H54 (cell line): ENCODE measurements around the gene TRPV6.

Experiments used
- DNase-seq: peaks from one replicate; pipeline ENCODE4 v3.0.0; 2011; ENCODE audit warnings: low spot score, mixed read lengths; ENCODE audit not compliant: insufficient read length
- FAIRE-seq: peaks from 3 replicates; lab custom pipeline; 2011; peaks lifted over from hg19 to GRCh38; lab: Jason Lieb, UNC
- POLR2A ChIP-seq: IDR thresholded peaks from 2 replicates; pipeline ENCODE4 v1.6.1; 2011; ENCODE audit warnings: low read depth, mild to moderate bottlenecking, low read length

The TRPV6 gene

DNA sequence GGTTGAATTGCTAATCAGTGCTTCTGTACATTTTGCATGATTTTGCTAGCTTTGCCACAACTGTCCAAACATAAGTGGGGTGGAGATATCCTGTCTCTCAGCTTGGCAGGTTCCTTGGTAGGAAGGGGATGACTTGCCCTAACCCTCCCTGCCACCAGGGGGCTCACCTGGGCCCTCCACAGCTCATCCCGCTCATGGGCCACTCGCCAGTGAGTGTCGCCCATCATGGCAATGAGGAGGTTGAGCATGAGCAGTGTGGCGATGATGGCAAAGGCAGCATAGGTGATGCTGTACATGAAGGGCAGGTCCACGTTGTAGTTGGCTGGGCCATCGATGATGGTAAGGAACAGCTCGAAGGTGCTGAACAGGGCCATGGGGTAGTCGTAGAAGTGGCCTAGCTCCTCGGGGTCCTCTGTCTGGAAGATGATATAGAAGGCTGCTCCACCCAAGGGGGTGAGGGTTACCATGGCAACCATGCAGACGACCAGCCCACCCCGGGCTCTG lies 12.2 kb downstream of the TRPV6 start:
- no peak for TF ChIP-seq POLR2A
- DNase-seq, result peak; percentile 19
- no peak for FAIRE-seq

DNA sequence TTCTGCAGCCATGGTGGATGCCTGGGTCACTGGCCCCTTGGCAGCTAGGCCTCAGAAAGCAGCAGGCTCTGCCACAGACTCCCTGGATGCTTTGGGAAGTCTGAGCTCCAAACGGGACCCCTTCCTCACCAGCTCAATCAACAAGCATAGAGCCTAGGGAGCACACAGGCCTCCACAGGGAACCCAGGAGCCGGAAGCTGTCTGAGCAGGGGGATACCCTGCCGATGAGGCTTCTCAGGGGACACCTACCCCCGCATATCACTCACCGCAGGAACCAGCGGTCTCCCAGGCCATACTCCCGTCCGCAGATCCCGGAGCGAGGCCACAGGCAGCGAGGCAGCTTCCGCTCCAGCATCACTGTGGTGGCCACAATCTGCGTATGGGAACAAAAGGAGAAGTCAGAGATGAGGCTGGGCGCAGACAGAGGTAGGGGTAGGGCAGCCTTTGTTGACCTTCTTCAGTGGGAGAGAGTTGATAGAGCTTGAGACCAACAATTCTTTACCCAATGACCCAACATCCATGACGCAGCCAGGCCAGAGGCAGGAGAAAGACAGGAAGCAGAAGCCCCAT lies 13.4 kb downstream of the TRPV6 start:
- FAIRE-seq (no peak), DNase-seq (no peak)
- no peak for TF ChIP-seq POLR2A

DNA sequence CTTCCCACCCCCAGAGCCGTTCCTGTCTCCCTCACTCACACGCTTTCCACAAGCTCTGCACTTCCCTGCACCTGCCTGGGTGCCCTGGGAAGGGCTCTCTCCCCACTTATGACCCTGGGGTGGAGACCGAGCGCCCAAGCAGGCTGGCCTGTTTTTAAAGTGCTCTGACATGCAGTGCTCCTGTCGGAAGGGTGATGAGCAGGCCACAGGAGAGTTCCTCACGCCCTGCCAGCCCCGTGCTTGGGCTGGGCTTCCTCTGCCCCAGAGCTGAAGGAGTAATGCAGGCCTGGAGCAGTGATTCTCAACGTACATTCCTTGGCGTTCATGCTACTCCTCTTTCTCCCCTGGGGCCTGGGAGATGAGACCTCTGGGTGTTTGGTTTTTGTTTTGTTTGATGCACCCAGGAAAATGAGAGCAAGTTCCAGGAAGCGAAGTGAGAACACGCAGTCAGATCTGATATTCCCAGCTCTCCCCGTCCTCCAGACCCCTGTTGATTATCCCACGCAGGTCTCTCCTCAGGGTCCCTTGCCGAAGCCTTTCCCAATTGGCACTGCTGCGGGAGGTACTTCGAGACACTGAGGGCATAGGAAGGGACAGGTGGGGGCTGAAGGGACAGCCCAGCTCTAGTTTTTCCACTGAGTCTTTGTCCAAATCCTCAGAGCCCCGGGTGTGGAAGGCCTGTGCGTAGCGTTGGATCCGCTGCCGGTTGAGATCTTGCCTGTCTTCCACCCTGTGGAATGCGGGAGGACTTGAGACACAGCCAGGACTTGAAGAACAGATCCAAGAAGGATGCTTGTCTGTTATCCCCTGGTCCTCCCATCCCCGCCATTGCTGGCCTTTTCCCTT lies 14.1 kb downstream of the TRPV6 start:
- DNase-seq, result no peak
- FAIRE-seq, result no peak
- TF ChIP-seq POLR2A, result no peak

DNA sequence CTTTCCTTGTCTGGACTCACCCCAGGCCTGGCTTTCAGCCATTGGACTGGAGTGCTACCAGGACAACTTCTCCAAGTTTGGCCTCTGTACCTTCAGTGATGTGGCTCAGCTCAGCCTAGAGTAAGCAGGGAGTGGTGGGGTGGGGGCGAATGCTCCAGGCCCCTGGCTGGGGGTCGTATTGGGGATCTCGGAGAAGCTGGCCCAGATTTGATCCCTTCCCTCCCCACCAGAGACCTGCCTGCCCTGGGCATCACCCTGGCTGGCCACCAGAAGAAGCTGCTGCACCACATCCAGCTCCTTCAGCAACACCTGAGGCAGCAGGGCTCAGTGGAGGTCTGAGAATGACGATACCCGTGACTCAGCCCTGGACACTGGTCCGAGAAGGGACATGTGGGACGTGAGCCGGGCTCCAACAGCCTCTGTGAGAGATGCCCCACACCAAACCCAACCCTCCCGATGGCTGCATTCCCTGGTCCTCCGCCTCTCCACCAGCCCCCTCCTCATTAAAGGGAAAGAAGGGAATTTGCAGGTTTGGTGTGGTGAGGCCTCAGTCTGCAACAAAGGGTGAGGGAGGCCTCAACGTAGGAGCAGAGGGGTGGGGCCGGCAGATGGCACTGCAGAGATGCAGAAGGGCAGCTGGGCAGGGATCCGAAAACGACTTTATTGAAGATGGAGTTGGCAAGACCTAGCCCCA lies 14.8 kb downstream of the TRPV6 start:
- no peak for DNase-seq
- TF ChIP-seq POLR2A, result no peak
- no peak for FAIRE-seq

DNA sequence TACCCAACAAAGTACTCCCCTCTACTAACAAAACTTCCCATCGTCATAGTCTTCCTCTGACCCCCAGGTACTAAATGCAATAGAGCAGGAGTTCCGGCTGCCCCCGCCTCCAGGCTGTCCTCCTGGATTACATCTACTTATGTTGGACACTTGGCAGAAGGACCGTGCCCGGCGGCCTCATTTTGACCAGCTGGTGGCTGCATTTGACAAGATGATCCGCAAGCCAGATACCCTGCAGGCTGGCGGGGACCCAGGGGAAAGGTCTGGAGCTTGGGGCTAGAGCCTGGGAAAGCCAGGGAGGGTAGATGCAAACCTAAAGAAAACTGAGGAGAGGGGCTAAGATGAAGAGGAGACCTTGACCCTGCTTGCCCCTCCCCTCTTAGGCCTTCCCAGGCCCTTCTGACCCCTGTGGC lies 15.4 kb downstream of the TRPV6 start:
- FAIRE-seq (no peak), DNase-seq (no peak)
- TF ChIP-seq POLR2A, result no peak

DNA sequence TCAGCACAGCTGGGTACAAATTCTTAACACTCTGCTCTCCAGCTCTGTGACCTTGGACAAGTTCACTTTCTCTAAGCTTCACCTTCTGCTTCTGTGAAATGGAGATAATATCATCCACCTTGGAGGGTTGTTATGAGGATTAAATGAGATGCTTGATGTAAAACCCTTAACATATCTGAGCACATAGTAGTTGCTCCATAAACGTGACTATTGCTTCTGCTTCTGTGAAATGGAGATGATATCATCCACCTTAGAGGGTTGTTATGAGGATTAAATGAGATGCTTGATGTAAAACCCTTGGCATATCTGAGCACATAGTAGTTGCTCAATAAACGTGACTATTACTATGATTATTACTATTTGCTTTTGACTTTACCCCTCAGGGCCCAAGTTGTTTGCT lies 16.1 kb downstream of the TRPV6 start:
- no peak for FAIRE-seq
- TF ChIP-seq POLR2A, result no peak
- DNase-seq, result no peak

DNA sequence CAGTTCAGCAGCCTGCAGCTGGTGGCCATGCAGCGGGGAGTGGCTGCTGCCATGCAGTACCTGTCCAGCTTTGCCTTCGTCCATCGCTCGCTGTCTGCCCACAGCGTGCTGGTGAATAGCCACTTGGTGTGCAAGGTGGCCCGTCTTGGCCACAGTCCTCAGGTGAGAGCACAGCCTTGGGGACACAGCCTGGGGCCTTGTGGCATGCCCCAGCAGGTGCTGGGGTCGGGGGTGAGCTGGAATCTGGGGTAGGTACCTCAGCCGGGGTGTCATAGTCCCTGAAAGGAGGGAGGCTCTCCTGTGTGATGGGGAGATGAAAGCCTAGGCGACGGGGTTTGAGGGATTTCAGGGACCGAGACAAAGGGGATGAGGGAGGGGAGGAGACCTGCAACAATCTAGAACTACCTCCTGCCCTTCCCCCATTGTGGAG lies 16.5 kb downstream of the TRPV6 start:
- DNase-seq, result no peak
- no peak for FAIRE-seq
- no peak for TF ChIP-seq POLR2A

DNA sequence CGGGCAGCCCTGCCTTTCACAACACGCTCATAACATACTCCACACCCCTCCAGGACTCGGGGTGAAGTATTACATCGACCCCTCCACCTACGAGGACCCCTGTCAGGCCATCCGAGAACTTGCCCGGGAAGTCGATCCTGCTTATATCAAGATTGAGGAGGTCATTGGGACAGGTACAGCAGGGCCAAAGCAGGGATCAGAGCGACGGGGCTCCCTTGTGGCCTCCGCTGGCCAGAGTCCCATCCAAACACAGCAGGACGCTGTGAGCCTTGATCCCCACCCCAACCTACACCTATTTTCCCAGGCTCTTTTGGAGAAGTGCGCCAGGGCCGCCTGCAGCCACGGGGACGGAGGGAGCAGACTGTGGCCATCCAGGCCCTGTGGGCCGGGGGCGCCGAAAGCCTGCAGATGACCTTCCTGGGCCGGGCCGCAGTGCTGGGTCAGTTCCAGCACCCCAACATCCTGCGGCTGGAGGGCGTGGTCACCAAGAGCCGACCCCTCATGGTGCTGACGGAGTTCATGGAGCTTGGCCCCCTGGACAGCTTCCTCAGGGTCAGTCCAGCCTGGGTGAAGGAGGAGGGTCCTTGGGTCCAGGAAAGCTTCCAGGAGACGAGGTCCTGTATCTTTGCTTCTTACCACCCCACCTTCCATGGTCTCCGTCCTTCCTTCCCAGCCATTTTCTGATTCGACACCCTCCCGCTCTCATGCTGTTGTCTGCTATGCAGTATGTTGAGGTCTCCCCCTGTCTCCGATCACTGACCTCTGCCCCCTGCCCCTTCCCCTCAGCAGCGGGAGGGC lies 17.2 kb downstream of the TRPV6 start:
- no peak for FAIRE-seq
- no peak for TF ChIP-seq POLR2A

DNA sequence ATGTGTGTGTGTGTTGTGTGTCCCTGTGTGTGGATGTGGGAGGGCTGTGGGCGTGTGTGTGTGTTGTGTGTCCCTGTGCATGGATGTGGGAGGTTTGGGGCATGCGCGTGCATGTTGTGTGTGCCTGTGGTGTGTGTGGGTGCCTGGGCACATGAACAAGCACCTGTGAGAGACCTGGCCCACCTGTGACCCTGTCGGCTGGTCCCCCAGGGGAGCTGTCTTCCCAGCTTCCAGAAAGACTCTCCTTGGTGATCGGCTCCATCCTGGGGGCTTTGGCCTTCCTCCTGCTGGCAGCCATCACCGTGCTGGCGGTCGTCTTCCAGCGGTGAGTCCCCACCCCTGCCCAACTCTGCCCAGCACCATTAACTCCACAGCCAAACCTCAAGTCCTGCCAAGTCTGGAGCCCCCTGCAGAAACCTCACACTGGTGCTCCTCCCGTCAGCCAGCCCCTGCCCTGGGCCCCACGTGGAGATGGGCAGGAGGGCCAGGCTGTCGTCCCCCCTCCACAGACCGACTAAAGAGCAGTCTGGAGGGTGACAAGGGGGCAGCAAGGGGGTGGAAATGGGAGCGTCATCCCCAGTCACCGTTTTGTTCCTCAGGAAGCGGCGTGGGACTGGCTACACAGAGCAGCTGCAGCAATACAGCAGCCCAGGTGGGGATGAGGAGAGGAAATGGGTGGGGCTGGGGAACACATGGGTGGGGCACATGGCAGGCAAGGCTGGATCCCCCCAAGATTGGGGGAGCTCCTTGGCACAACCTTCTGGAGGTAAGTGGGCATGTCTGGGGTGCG lies 18.0 kb downstream of the TRPV6 start:
- FAIRE-seq (no peak), DNase-seq (no peak)
- no peak for TF ChIP-seq POLR2A

More for the DNA sequence above, 17.2 kb downstream of the TRPV6 start:
- DNase-seq, result no peak

DNA sequence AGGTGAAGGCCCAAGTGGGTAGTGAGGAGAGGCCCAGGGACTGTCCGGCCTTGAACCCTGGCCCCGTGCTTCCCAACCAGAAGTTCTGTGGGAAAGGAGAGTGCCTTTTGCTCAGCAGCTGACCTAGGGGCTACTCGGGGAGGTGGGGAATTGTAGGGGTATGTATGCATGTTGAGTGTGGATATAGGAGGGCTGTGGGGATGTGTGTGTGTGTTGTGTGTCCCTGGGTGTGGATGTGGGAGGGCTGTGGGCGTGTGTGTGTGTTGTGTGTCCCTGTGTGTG lies 18.5 kb downstream of the TRPV6 start:
- FAIRE-seq (no peak), DNase-seq (no peak)
- TF ChIP-seq POLR2A, result no peak

DNA sequence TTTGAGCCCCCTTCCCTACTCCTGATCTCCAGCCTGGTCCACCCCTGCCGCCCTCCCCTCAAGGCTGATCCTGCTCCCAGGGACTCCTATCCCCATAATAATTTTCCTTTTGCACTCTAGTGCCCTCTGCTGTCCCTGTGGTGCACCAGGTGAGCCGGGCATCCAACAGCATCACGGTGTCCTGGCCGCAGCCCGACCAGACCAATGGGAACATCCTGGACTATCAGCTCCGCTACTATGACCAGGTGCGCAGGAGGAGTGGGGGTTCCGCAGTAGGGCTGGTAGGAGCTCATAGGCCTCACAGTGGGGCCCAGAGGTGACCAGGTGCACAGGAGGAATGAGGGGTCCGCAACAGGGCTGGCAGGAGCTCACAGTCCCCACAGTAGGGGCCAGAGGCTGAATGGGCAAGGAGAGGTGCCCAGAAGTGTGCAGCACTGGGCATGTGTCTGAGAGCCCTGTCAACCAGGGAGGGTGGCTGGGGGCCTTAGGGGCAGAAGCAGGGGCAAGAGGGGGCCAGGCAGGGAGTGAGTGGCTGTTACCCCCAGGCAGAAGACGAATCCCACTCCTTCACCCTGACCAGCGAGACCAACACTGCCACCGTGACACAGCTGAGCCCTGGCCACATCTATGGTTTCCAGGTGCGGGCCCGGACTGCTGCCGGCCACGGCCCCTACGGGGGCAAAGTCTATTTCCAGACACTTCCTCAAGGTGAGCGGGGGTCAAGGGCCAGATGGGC lies 19.0 kb downstream of the TRPV6 start:
- DNase-seq (peak; percentile 24), FAIRE-seq (no peak)
- no peak for TF ChIP-seq POLR2A

DNA sequence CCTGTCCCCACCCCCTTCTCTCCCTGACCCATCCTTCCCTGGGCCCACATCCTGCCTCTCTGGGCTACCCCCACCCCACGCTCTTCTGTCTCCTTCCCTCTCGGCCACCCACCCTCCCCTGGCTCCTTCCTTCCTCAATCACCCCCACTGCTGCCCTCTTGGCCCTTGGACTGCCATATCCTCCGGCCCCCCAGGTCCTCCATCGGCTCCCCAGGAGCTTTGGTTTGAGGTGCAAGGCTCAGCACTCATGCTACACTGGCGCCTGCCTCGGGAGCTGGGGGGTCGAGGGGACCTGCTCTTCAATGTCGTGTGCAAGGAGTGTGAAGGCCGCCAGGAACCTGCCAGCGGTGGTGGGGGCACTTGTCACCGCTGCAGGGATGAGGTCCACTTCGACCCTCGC lies 19.8 kb downstream of the TRPV6 start:
- TF ChIP-seq POLR2A, result no peak
- DNase-seq (no peak), FAIRE-seq (no peak)
